ENCODE data around the gene INPP4B. TPM values are rescaled to one million over a fixed set of nuclear protein-coding genes. Genes with fewer than 3 reads are reported as not detected.
A peak's percentile ranks its signal among the peaks of the same experiment; 100 is the strongest.
"Not testable (repeated sequence)": the region's sequence is repeated elsewhere in the genome, so short reads cannot be mapped to it uniquely, and the experiment has no call there.

Gene INPP4B
- total RNA-seq, 1 donor from 2014 or later, result 78.7 TPM

DNA sequence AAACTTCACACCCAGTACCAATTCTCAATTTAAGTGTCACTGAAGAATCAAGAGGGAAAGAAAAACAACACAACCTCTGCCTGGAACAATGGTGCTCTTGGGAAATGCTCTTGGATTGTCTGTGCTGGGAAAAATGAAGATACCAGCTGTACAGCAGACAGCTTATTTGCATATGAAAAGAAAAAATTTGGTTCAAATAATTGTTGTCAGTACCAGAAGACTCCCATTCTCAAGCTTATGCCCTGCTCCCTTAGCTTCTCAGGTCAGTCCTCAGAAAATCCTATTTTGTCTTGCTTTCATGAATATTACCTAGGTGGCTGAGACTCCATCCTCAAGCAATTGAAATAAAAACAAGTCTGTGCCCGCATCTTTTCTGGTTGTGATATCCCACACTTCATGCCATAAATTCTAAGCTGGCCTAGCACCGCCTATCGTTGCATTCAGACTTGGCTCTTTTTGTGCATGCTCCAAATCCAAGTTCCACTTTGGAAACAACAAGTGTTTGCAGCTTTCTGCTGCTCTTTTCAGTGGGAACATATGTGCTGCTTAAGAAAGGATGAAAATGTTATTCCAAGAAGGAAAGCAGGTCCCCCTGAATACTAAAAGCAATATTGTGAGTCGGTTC is 431.6 kb downstream of the INPP4B start:
- DNase-seq (ENCODE audit: low spot score), result no peak

DNA sequence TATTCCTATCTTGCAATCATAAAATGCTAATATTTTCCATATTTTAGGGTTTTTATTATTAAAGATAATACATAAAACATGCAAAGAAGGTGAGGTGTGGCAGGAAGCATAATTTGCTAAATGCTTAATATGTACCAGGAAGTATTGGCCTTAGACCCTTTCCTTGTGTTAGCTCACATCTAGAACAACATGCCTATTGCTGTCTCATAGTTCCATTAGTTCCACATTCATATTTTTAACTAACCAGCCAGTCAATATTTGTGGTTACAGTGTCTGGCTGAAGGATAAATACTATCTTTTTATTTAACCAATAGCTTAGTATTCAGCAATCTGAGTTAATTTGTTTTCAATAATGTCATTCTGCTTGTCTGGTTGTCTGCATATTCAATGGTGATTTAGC is 432.6 kb downstream of the INPP4B start:
- no peak for DNase-seq (ENCODE audit: low spot score)

DNA sequence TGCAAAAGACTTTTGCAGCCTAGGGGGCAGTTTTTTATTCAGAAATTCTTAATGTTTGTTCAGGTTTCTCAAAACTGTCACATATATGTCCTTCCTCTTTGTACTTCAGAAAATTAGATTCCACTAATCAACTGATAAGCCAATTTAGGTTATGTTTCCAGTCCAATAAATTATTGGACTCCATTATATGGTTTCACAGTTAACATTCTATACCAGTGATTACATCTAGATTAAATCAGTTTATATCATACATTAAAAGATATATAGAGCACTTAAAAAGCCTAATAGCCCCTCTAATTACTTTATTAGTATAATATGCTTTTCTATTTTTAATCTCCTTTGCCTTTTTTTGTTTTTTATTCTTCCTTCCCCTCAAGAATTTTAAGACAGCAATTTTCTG is 434.1 kb downstream of the INPP4B start:
- no peak for DNase-seq (ENCODE audit: low spot score)

DNA sequence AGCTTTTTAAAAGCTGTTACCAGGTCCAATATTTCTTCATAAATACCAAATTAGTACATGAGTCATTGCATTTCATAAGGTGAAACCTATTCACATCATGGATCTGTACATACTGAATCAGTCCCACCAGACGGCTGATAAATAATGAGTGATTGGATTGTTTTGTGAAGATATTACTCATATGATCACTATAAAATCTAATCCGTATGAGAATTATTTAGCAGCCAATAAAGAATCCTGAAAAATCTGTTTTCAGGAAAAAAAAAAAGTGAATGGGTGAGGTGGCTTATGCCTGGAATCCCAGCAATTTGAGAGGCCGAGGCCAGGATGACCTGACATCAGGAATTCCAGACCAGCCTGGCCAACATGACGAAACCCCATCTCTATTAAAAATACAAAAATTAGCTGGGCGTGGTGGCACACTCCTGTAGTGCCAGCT is 438.1 kb downstream of the INPP4B start:
- no peak for DNase-seq (ENCODE audit: low spot score)

DNA sequence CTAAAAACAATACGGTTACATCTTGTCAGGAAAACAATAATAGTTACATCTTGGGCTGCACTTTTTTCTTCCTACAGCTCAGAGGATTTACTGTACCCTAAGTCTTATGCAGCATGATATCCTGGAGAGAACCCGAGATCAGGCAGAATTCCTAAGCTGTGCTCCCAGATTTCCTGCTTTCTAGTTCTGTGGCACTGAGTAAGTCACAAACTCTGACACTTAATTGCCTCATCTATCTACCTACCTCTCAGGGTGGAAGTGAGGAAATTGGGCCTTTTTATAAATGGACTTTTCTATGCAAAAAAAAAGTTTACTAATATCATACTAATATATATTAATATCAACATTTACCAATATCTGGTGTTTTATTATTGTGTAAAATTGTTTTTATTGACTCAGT is 438.5 kb downstream of the INPP4B start:
- DNase-seq (ENCODE audit: low spot score), result peak; percentile 63

DNA sequence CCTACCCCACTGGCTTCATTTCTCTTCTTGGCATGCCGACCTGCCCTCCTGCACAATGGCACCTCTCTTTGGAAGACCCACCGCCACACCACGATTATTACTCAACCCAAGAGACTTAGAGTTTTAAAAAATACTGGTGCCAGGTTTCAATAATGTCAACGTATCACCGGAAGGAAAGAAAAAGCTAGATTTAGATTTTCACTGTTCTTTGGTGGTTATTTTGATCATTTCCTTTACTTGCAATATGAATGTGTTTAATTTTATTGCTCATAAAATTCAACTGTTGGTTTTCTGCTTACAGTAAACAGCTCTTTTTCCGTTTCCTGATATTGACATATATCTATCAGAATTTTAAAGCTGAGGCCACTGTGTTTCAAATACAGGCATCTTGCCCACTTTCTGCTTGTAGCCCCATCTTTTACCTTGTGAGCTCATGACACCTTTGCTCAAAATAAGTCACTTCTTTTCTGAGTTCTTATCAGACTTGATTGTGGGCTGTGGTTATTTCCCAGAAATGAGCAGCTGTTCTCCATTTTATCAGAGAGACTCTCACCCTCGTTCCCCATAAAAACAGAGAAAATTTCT is 439.1 kb downstream of the INPP4B start:
- no peak for DNase-seq (ENCODE audit: low spot score)

DNA sequence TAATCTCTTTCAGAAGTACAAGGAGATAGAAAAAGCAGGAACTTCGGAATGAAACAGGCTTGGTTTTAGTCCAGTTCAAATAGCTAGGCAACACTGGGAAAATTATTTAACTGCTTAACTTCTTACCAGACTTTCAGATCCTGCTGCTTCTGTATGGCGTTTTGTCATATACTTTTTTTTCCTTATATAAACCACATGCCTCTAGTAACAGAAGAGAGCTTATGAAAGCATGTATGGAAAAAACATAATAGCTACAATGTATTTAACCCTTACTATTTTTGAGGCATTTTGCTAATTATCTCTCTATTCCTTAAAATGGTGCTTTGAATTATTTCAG is 439.6 kb downstream of the INPP4B start:
- DNase-seq (ENCODE audit: low spot score), result peak; percentile 33

DNA sequence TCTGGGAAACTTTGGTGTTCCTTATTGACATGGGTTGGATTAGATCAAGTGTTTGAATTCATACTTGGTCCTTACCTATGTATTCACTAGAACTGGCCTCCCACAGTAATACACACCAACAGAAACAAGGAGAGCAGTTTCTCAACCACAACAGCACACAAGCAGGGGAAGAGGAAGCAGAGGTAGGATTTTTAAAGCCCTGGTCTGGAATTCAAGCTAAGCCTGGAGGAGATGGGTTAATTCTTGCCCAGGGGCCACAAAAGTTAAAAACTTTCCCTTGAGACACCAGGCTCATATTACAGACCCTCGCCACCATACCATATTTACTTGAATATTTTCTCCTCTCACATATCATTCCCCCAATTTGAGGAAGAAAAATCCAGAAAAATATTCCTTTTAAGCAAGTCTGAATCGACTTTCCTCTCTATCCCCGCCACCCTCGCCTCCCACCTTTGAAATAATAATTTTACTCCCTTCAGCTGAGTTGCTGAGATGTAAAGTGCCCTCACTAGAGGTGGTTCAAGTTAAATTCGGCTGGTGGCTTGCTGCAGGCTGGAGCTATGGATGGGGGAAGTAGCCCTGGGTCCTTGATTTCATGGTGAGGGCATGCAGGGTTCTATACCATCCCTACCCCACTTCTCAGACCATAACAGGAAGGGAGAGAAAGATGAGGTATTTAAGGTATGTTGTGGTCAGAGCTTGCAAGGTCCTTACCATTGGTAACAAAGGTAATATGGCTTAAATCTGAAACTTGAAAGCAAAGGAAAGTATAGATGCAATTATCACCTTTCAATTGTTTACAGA is 440.2 kb downstream of the INPP4B start:
- DNase-seq (ENCODE audit: low spot score), result peak; percentile 55

DNA sequence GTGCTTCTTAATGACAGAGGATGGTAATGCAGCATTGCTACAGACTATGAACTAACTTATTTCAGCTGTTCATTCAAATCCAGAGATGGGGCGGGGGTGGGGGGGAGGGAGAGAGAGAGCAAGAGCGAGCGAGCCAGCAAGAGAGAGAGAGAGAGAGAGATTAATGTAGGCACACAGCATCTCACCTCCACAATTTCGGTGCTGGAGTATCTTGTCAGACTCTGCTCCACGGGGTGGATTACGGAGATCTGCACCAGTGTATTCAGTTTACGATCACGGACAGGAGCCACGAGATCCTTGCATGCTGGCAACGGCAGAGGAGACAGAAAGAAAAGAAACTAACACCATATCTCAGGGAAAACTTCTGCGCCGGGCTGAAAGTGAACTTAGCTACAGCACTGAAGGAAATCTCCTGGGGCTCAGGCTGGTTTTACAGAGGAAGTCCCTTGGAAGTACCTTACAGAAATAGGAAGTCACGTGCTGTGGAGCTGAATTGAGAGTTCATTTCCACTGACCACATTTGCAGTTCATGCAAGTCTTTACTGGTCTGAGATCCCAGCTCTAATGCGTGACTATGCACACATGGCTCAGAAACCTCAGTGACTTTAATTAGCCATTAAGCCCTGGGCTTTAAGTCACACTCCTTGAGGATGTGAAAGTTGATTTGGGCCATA is 440.9 kb downstream of the INPP4B start:
- peak; percentile 84 for DNase-seq (ENCODE audit: low spot score)

DNA sequence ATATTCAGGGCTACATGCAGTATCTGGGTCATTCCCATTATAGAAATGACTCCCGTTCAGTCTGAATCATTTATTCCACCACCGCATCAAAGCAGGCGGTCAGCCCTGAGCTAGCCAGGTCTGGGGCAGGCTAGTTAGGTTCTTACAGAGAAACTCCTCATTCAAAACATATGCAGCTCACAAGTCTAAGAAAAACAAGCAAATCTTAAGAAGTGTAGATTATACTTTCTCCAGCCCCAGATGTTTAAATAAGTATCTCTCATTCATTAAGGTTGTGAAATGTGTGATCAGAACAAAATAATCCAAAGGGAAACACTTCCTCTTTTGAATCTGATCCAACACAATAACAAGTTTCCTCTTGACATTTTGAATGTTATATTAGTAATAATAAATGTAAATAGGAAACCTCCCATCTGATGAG is 441.9 kb downstream of the INPP4B start:
- peak; percentile 34 for DNase-seq (ENCODE audit: low spot score)

DNA sequence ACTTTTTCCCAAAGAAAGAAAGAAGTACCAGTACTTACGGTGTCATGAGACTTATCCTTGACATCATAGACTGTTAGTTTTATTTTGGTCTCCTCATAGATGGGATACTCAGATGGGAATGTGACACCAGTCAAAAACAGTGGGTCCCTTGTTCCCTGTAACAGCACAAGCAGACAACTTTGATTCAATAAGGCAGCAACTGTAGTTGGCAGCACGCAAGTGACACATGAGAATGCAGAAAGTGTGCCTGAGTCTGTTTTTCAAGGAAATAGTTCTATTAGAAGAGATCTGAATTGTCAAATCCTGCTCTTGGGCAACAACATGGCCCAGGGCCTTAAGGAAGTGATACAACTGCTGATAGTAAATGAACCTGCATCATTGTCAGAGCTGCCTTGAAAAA is 443.2 kb downstream of the INPP4B start:
- no peak for DNase-seq (ENCODE audit: low spot score)

DNA sequence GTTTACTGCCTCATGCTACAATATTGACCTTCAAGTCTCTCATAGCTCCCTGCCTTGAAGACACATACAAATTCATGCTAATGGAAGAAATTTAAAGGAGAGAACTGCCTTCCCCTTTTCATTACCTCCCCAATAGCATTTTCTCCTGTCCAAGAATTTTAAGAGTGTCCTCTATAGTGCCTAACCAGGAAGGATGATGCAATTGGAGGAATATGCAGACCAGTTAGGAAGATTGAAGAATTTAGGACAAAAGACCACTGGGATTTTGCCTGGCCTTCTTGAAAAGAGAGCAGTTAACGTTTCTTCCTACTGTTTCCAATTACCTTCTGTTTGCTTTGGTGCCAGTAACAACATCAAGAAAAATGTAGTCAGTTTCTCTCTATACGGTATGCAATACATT is 443.9 kb downstream of the INPP4B start:
- no peak for DNase-seq (ENCODE audit: low spot score)

DNA sequence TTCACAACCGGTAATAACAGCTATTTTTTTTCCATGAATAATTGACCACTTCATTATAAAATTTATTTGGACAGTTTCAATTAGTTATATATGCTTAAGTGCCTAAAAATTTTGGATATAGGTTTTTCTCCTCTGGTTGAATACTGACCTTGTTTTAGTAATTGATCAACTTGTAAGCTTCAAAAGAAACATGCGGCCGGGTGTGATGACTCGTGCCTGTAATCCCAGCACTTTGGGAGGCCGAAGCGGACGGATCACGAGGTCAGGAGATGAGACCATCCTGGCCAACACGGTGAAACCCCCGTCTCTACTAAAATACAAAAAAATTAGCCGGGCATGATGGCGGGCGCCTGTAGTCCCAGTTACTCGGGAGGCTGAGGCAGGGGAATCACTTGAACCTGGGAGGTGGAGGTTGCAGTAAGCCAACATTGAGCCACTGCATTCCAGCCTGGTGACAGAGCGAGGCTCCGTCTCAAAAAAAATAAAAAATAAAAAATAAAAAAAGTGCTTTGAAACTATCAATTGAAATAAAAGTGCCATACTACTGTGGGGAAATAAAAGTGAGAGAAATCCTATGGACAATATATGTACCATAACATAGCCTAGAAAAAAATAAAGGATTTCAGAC is 448.6 kb downstream of the INPP4B start:
- not testable (repeated sequence) for DNase-seq (ENCODE audit: low spot score)

DNA sequence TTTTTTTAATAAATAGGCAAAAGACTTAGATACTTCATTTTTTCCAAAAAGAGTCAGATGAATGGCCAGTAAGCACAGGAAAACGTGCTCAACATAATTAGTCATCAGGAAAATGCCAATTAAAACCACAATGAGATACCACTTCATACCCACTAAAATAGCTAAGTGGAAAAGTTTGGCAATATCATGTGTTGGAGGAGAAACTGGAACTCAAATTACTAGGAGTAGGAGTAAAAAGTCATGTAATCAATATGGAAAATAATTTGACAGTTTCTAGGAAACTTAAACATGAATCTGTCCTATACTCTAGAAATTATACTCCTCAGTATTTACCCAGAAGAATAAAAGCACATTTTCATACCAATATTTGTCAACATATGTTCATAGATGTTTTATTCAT is 449.8 kb downstream of the INPP4B start:
- DNase-seq (ENCODE audit: low spot score), result no peak

DNA sequence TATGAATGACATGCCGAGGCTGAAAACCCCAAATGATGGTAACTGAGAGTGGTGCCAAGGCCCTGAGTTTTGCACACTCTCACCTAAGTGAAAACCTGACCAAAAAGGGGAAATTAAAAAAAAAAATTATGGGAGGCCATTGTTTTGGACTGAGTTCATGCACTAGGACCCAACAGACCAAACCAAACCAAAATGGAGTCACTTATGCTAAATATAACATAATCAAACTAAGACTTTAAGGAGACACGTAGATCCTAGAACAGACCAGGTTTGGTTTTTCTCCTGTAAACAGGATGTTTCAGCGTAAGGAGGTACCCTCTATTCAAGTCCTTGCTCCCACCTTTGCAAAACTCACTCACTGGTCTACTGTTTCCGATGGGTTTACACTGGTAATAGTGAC is 453.0 kb downstream of the INPP4B start:
- DNase-seq (ENCODE audit: low spot score), result no peak

DNA sequence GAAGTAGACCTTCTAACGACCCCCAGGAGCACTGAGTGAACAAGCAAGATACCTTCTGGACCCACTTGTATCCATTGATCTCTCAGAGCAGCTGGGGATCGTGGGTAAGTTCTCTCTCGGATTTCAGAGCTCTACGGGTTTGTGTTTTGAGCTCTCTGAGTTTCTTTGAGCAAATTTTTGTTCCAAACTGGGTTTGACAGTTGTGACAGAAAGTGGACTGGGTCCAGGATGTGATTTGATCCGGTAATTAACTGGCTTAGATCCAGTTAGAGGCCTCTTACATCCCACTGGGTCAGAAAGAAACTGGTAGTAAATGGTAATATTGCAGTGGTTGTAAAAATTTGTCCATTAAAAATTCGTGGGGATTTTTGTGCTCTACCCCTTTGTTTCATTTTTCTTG is 459.2 kb downstream of the INPP4B start:
- no peak for DNase-seq (ENCODE audit: low spot score)

DNA sequence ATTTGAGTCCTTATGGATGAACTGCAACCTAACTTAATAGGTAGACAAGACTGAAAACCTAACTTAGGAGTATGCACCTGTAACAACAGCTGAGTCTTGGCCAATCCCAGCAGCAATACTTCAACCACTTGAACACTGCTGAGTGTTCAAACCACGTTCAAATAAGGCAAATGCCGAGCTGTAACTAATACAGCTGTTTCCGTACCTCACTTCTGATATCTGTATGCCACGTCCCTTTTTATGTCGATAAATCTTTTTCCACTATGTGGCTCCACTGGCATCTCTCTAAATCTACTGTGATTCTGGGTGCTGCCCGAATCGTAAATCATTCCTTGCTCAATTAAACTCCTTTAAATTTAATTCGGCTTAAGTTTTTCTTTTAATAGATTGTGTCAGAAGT is 459.7 kb downstream of the INPP4B start:
- no peak for DNase-seq (ENCODE audit: low spot score)

DNA sequence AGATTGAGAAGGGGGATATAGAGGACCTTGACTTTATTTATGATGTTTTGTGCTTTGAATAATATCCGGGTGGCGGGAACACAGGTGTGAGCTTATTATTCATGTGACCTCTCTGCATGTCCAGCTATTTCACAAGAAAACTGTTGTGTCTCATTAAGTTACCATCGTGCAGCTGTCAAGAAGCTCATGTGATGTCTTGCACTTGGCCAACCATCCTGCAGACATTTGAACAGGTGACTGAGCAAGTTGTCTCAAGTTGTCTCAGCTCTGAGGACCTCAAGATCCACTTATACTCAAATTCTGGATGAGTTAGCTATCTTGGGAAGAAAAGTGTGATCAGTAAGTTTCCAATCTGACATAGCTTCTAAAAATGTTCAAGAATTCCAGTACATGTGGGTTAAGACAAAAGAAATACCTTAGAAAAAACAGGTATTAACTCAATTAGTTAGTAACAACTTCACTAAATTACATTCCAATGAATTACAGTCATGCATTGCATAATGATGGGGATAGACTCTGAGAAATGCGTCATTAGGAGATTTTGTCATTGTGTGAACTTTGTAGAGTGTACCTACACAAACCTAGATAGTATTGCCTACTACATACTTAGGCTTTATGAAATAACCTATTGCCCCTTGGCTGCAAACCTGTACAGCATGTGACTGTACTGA is 462.2 kb downstream of the INPP4B start:
- DNase-seq (ENCODE audit: low spot score), result no peak

DNA sequence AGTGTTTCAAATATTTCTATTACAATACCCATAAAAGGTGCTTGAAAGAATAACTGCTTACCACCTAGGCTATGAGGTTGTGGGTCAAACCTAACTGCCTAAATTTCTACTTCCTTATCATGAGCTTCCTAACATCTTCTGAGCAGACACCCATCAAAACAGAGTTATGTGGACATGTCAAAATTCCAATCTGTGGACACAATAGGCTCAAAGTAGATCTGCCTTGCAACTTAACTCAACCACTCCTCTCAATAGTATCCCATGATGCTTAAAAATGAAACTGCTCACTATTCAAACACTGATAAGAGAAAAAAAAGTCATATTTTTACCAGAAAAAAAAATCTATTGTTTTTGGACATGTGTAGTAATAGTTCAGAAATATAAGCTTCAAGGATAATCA is 462.7 kb downstream of the INPP4B start:
- no peak for DNase-seq (ENCODE audit: low spot score)

DNA sequence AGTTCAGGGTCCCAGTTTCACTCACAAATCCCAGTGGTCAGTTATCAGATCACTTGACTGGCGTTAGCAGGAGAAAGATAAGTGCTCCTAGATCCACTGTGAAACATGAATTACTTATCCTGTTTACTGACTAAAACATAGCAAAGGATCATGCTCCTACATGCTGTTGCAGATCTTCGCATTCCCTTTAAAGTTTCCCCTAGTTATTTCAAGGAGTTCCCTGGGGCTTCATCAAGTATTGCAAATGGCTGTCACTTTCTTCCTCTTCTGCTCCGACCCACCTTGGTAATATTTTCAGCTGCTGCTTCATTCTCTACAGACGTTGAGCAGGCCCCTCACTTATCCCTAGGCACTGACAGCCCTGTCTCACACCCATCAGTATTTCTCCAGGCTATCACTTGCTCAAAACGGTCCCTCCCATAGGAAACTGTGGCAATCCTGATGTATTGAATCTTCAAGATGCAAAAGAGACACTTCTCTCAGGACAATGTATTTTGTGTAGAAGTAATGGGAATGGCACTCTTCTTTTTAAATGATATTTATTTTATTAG is 466.0 kb downstream of the INPP4B start:
- peak; percentile 66 for DNase-seq (ENCODE audit: low spot score)

Measured in umbilical cord (tissue), 2 donors.